CD4-positive, alpha-beta T cell treated with Interleukin-6 for 4 hours (primary cell): ENCODE data around the gene CHIT1.
A peak's percentile ranks its signal among the peaks of the same experiment; 100 is the strongest.

ENCODE experiments used
- DNase-seq: peaks from one replicate; pipeline ENCODE4 v3.0.0-alpha.2; 2020; ENCODE audit warnings: mixed read lengths

The CHIT1 gene

GRCh38 chr1:203216274-203217138, 13.0 kb downstream of the CHIT1 start:
- peak; percentile 61 for DNase-seq

GRCh38 chr1:203215573-203215972, 13.9 kb downstream of the CHIT1 start:
- DNase-seq, result no peak

GRCh38 chr1:203214871-203215270, 14.6 kb downstream of the CHIT1 start:
- DNase-seq, result no peak

- no peak for DNase-seq
Observed at GRCh38 chr1:203213126-203213525, 16.3 kb downstream of the CHIT1 start.

- DNase-seq, result no peak
Observed at GRCh38 chr1:203211812-203212211, 17.7 kb downstream of the CHIT1 start.

GRCh38 chr1:203210988-203211387, 18.5 kb downstream of the CHIT1 start:
- DNase-seq, result no peak

- DNase-seq, result no peak
Observed at GRCh38 chr1:203210350-203210749, 19.1 kb downstream of the CHIT1 start.

GRCh38 chr1:203208181-203208580, 21.3 kb downstream of the CHIT1 start:
- no peak for DNase-seq

GRCh38 chr1:203207751-203208150, 21.7 kb downstream of the CHIT1 start:
- DNase-seq, result no peak

- DNase-seq, result no peak
Observed at GRCh38 chr1:203206129-203206687, 23.3 kb downstream of the CHIT1 start.

- no peak for DNase-seq
Observed at GRCh38 chr1:203204756-203205155, 24.7 kb downstream of the CHIT1 start.

- no peak for DNase-seq
Observed at GRCh38 chr1:203202431-203203245, 26.8 kb downstream of the CHIT1 start.

- DNase-seq, result no peak
Observed at GRCh38 chr1:203201516-203202205, 27.8 kb downstream of the CHIT1 start.

GRCh38 chr1:203200916-203201315, 28.6 kb downstream of the CHIT1 start:
- DNase-seq, result no peak

- no peak for DNase-seq
Observed at GRCh38 chr1:203199816-203200571, 29.5 kb downstream of the CHIT1 start.

GRCh38 chr1:203199481-203199815, 30.0 kb downstream of the CHIT1 start:
- DNase-seq, result no peak

- DNase-seq, result no peak
Observed at GRCh38 chr1:203199002-203199401, 30.5 kb downstream of the CHIT1 start.

GRCh38 chr1:203197625-203198024, 31.8 kb downstream of the CHIT1 start:
- no peak for DNase-seq

GRCh38 chr1:203196371-203196770, 33.1 kb downstream of the CHIT1 start:
- DNase-seq, result no peak

GRCh38 chr1:203190949-203191348, 38.5 kb downstream of the CHIT1 start:
- no peak for DNase-seq

GRCh38 chr1:203189951-203190352, 39.5 kb downstream of the CHIT1 start:
- no peak for DNase-seq

- DNase-seq, result no peak
Observed at GRCh38 chr1:203188686-203189232, 40.7 kb downstream of the CHIT1 start.
